Effector CD8-positive, alpha-beta T cell (primary cell): ENCODE data around the gene IMMT.
"Not testable (repeated sequence)": the region's sequence is repeated elsewhere in the genome, so short reads cannot be mapped to it uniquely, and the experiment has no call there.

Experiments
- DNase-seq: peaks from one replicate; lab custom pipeline; 2025; lab: John Stamatoyannopoulos, UW
- total RNA-seq, 4 experiments: gene quantifications; one replicate each; lab custom pipeline; 2026; lab: John Stamatoyannopoulos, UW

The IMMT gene
- 99.1 to 139 (median 121) reads per million in 4 experiments for total RNA-seq

DNA sequence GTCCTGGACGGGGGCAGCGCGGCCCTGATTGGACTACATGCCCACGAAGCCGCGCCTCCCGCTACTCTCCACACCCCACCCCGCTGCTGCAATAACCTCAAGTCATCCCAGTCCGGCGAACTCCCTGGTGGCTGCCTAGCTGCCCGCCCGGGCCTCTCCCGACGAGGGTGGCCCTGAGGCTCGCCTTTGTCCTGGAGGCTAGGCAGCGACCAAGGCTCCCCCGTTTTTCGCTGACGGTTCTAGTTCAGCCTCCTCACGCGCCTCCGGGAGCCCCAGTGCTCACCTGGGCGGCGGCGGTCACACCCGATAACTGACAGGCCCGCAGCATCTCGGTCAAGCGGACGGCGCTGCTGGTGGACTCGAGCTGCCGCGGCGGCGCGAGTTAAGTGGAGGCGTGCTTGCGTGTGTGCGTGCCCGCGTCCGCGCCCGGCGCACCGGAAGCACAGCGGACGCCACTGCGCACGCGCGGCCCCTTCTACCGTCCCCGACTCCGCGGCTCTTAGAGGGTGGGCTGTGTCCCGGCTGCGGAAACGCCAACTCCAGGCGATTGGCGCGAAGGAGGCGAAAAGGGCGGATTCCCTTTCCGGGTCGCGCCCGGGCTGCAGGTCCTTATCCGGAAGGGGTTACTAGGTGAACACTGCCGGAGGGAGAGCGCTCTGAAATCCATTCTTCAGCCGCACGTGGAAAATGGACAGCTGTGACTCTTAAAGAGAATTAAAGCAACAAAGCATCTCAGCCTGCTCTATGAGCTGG is at the start of gene IMMT:
Gene IMMT, minus strand, starts transcription at position 408 of the 753 bp plus-strand sequence. Its CDS starts 80 bp downstream, at position 328.
- DNase-seq = peak; percentile 90

DNA sequence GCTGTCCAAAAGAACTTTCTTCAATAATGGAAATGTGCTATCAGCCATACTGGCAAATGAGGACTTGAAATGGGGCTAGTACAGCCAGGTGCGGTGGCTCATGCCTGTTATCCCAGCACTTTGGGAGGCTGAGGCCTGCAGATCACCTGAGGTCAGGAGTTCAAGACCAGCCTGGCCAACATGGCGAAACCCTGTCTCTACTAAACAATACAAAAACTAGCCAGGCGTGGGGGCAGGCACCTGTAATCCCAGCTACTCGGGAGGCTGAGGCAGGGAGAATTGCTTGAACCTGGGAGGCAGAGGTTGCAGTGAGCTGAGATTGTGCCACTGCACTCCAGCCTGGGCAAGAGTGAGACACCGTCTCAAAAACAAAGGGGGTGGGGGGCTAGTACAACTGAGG is 49.5 kb upstream of the IMMT start:
- DNase-seq = not testable (repeated sequence)

DNA sequence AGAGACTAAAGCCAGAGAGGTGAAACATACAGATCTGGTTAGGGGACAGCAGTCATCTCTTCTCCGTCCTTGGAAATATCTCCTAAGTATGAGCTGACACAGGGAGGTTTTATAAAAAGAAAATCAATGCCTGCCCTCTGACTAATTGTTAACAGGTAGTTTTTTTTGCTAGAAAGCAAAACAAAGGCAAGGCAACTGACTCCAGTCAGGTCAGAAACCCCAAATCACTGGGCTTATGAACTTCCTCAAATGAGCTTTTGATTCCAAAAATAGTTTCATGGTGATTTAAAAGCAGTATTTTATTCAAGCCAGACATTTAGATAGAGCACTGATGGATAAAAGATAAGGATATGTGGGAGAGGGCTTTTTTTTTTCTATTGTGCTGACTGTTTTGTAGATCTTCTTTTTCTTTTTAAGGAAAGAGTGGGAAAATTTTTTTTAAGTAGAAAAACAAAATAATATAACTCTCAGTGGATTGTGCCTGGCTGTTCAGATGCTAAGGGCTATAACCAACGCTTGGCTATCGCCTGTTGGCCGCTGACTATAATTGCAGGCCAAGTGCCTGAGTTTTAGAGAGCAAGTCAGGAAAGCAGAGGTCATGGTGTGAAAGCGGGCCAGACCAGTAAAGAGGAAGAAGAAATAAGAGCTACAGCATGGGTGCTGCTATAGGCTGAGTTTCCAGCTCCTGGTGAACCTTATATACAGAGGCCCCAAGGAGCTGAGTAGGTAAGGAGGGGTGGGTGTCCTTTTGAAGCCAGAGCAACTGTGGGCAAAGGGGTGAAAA is 48.9 kb upstream of the IMMT start:
- no peak for DNase-seq

DNA sequence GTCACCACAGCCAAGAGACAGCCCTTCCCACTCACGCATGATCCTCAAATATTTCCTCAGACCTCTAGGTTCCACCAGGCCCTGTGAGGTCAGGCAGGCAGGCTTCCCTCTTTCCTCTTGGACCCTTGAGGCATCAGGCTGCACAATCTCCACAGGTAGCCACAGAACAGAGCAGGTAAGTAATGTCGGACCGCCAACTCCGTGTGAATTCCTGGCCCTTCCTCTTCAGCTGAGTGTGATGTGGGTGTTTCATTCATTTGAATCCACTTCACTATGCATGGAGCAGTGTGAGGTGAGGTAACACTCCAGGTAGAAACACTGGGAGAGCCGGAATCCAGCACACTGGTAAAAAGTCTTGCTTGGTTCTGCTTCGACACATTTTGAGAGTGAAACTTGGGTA is 48.0 kb upstream of the IMMT start:
- DNase-seq = no peak

DNA sequence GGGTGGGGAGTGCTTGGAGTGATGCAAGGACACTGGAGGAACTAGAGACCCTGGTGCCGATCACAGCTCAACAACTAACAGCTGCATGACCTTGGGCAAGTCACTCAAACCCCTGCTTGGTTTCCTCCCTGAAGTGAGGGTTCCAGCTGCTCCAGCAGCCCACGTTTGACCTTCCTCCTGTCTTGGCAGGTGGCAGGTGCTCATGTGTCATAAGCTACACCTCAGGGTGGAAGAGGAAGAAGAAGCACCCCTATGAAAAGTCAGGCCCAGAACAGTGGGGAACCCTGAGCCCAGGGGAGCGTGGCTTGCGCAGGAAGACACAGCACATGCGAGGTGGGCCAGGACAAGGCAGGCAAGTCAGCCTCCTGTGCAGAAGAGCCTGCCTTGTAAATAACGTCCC is 46.3 kb upstream of the IMMT start:
- DNase-seq = no peak

DNA sequence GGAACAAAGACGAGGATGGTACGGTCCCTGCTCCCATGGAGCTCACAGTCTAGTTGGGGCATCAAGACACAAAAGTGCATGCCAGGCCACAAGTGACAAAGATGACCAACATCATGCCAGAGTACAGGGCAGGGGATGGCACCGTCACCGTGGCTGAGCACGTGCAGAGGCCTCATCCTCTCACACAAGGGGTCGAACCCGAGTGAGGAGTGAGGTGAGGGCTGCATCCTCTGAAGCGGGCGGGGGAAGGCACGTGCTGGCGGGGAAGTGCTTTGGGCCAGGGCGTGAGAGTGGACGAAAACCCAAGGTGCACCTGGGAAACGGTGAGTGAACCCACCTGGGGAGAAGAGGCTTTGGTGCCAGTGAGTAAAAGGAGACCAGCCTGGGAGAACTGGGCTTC is 45.0 kb upstream of the IMMT start:
- DNase-seq = no peak

DNA sequence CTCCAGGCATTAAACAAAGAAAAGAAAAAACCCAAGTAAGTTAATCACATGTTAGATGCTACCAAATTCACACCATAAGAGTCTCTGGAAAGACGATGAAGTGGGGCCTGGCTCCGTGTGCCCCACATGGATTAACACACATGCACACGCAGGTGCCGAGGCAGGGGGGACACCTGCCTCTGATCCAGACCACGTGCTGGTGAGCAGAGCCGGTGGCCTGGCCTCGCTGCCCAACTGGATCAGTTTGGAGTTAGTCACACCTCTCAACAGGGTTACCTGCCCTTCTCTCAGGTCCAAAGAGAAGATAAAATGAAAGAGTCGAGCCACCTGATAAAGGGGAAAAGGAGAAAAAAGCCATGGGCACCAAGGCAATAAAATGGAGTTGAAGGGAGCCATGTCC is 44.5 kb upstream of the IMMT start:
- no peak for DNase-seq

DNA sequence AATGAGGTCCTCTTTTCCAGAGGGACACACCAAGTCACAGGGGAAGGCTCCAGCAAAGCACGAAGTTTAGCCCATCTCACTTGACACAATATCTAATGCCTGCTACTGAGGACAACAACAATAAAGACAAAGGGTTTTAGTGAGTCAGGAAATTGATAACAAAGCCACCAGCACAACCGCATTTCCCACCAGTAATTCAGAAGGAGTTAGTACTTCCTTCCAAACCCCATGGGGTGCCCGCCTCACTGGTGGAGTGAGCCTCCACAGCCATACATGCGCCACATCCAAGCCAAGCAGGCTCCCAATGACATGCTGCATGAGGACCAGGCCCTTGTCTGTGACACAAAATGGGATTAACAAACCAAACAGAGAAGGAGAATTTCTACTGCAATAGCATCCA is 44.1 kb upstream of the IMMT start:
- no peak for DNase-seq

DNA sequence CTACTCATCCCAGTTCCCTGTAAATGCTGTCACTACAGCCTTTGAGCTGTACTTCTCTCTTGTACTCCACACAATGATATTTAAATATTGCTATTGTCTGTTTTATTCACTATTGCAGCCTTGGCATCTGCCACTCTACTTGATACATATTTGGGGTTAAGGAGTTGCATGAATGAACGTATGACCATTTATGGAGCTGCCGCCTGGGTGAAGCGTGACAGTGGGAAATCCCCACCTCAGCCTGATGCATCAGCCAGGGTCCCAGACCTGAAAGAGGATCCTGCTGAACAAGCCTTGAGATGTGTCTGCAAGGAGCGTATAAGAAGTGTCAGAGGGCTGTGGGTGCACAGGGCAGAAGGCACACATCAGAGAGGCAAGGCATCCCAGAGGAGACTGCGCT is 43.1 kb upstream of the IMMT start:
- no peak for DNase-seq

DNA sequence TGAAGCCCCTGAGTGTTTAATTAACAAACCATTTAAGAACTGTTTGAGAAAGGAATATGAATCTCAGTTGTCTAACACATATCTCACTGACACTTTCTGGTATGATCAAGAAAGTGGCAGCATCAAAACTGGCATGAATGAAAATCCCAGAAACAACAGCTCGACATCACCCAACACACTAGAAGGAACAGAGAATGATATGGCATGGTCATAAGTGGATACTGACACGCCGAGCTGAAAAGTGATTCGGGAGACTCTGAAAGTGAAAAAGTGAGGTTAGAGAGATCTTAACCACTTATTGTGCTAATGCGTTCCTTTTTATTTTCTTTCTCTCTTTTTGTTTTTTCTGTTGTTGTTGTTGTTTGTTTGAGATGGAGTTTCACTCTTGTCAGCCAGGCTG is 41.9 kb upstream of the IMMT start:
- no peak for DNase-seq

DNA sequence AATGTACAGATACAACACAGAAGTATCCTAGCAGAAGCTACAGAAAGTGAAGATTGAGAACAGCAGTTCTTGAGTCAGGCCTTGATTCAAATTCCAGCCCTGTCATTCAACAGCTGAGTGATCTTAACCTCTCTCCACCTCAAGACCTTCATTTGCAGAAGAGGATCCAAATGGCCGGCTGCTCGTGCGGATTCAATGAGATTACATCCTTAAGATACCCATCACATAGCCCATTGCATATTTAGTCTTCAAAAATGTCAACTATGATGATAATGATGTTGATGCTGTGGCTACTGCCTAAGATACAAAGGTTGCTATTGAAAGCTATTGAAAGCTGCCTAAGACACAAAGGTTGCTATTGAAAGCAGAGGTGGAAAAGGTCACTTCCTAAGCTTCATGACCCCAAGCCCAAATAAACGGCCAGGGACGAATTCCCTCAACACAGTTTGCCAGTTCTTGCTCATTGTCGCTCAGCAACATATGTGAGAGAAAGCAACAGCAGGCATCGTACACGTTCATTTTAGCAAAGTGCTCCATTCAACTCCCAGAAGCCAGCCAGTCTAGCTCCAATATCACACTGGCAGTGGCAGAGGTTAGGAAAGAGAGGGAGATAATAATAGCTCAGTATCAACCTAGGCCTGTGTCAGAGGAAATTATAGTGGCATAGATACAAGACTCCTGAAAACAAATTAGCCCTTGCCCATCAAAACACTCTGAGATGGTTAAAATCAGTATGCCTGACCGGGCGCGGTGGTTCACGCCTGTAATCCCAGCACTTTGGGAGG is 40.1 kb upstream of the IMMT start:
- no peak for DNase-seq

DNA sequence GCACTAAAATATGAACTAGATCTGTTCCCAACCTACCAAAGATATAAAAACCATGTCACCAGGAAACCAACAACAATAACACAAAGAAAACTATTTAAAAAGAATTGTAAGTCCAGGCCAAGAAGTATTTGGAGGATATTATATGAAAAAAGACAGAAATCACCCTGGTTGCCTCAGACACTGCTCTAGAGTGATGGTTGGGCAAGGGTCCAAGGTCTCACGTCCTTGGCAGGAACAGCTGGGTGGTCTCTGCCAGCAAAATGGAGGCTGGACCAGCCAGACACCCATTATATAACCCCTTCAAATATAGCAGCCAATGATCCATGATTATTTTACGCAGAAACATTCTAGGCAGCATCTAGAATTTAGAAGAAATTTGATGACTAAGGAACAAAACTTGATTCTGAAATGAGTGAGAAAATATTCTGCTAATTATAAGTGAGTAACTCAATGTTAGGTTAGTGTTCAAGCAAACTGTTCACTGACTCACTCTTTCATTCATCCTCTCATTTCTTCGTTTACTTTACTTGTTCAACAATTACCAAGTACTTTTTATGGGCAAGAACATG is 39.4 kb upstream of the IMMT start:
- no peak for DNase-seq

DNA sequence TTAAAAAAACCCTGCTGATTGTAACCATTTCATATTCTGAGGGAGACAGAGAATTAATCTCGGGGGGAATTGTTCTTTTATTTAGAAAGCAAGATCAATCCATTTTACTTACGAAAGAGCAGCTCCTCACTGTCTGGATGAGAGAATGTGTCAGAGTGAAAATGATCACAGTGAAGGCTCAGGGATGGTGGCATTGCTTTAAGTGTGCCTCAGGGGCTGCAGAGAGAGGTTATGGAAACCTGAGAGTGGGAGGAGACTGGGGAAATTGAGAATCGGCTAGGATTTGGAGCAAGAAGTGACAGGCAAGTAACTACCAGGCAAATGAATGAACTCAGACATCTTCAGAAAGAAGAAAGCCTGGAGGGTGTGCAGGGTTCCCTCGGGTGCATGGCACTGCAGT is 38.2 kb upstream of the IMMT start:
- no peak for DNase-seq

DNA sequence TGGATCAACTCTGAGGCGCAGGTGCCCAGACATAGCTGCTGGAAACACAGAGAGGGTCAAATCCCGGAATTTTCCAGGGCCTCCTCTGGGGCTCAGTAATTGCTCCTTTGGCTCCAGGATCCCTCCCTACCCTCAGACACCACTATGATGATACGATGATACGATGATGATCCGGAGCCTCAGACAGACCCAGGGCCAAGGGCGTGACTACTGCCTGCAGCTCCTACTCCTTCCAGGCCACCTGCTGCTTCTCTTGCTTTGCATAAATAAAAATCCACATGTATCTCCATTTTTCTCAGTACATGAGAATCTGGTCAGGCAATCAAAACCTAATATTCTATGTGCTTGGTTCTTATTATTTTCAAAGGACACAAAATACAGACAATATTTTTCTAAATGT is 37.6 kb upstream of the IMMT start:
- no peak for DNase-seq

DNA sequence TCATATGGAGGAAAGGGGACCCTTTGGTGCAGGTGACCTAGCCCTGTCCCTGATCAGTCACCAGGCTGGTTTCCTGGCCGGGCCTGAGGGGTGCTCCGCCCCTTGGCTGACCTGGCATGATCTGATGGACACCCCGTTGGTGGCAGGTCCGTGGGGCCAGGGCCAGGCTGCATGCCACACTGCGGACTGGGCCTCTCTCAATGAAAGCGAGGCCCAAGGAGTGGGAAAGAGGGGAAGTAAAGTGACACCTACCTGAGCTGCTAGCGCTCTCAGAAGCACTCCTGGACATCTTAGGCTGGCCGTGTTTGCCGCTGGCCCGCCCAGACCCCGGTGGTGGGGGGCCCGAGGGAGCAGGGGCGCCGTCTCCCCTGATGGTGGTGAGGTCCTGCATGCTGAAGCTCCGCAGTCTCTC is 37.1 kb upstream of the IMMT start:
- DNase-seq = no peak

DNA sequence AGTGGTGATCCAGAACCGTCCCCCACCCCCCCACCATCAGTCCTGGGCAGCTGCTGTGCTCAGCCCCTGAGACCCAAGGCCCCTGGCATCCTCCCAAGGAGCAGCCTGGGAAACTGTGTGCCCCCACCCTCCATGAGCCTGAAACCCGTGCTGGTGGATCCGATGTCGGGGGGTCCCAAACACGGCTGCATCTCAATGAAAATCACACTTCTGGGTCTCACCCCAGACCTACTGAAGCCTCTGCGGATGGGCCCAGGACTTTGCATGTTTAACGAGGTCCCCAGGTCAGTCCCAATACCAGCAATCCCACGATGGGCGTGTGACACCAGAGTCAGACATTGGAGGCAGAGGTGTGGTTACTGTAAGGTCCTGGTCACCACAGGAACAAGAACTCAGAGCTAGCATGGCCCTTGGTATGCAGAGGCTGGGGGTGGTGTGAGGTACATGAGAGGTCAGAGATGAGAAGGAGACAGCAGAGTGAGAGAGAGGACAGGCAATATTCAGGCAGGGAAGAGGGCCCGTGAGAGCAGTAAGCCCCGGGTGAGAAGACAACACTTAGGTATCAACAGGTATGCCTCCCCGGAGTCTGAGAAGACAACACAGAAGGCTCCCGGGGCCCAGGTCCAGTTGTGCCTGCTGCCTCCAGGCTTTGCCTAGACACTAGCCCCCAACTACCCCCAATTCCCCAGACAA is 36.6 kb upstream of the IMMT start:
- DNase-seq = no peak

DNA sequence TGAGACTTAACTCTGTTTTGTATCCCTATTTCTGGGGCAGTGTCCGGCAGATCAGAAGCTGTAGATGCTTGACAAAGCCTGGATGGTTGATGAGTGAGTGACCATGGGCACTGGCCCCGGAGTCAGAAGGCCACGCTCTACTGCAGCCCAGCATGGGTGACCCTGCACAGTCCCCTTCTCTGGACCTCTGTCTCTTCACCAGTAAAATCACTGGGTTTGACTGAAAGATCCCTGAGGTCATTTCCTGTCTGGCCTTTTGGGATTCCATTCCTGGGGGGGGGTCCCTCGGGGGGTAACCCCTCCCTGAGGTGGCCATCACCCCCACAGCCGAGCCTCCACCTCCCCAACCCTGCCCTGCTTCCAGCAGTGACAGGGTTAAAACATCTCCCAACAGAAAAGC is 35.7 kb upstream of the IMMT start:
- DNase-seq = no peak

DNA sequence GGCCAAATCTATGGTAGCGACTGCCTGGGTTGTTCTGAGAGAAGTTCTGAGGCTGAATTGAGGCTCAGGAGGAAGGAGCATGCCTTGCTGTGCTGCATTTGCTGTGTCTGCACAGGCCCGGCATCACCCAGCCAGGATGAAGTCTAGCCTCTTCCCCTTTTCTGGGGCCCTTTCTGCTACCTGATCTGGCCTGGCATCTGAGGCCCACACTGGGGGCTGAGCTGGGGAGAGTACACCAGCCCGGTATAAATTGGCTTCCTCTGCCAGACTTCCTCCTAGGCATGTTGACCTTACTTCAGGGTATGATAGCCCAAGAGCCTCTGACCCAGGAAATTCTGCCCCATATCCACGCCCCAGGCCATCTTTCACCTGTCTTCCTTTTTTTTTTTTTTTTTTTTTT is 34.0 kb upstream of the IMMT start:
- no peak for DNase-seq

DNA sequence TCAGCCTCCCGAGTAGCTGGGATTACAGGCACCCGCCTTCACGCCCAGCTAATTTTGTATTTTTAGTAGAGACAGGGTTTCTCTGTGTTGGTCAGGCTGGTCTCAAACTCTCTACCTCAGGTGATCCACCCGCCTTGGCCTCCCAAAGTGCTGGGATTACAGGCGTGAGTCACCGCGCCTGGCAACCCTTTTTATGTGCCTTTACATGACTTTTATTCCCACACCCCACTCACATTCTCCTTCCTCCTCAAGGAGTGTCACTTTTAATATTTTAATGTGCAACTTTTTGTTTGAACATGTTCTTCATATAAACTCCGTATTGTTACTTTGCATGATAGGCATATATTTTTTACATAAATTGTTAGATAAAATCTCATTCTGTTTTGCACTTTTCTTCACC is 33.3 kb upstream of the IMMT start:
- not testable (repeated sequence) for DNase-seq

DNA sequence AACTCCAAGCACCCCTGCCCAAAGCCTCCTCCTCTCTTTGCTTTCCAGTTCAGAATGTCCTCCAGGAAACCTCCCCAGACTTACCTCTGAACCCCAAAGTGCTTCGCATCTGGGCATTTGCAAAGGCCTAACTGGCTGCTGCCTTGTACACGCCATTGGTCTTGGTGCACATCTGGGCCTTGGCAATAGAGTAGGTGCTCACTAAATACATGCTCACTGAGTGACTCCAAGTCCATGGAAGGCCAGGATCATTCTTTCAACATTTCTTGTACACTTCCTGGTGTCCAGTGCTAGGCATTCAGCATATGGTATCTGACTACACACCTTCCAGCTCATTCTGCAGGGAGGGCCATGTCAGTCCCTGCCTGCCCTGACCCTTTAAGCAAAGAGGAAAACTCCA is 32.4 kb upstream of the IMMT start:
- no peak for DNase-seq

DNA sequence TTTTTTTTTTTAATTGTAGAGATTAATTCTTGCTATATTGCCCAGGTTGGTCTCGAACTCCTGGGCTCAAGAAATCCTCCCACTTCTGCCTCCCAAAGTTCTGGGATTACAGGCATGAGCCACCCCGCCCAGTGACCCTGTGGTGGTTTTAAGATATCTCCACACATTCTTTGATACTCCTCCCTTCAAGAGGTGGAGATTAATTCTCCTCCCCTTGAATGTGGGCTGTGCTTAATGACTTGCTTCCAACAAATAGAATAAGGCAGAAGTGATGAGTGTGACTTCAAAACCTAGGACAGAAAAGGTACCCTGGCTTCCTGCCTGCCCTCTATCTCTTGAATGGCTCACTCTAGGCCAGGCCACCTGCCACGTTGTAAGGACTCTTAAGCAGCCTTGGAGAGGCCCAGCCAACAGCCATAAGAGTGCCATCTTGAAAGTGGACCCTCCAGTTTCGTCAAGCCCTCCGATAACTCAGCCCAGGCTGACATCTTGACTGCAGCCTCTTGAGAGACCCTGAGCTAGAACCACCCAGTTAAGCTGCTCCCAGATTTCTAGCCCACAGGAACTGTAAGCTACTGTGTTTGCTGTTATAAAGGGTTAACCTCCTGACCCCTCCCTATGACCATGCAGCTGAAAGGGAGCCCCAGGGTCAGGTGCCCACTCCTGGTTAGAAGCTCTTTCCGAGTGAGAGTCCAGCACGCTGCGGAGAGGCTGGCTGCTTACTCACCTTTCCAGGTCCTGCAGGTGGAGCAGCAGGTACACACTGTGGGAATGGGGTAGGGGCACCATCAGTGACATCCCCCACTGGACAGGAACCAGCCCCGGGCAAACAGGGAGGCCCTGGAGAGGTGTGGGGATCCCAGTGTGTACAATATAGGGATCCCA is 31.6 kb upstream of the IMMT start:
- DNase-seq = no peak
